ENCODE measurements around the gene P3H4.

GRCh38 chr17:41766135-41766534 lies 45.6 kb downstream of the P3H4 start:
- TF ChIP-seq CTCF (IDR thresholded peaks at IDR 0.05) (no peak), POLR2A (IDR thresholded peaks at IDR 0.05) (no peak)

All from thyroid gland (tissue), 4 donors.